K562 (cell line): ENCODE results near the gene USP48. TPM values are rescaled to one million over a fixed set of nuclear protein-coding genes. Genes with fewer than 3 reads are reported as not detected.

Experiments
- BRCA1 ChIP-seq, 2 experiments: fragments of 450-650 bp in 1 of 2; sonication (generic) in 1 of 2; formaldehyde crosslinking in 1 of 2; IDR thresholded peaks; 2 replicates each; pipeline versions ENCODE4 v1.5.0 to v1.6.1; 2017 to 2020; ENCODE audit warnings: mild to moderate bottlenecking in 1 of 2, missing genetic modification reagents in 1 of 2
- CBX2 ChIP-seq: fragments of 200-600 bp; sonication (generic); IDR thresholded peaks from one replicate; pipeline ENCODE4 v1.6.1; 2012; ENCODE audit warnings: mild to moderate bottlenecking, low read length, inconsistent platforms; ENCODE audit not compliant: insufficient read depth, poor library complexity, severe bottlenecking
- FIP1L1 ChIP-seq: fragments of 200-400 bp; formaldehyde crosslinking; IDR thresholded peaks from 2 replicates; pipeline ENCODE4 v1.6.1; 2018; ENCODE audit warnings: mild to moderate bottlenecking, low read depth, low read length; ENCODE audit not compliant: poor library complexity, severe bottlenecking
- GABPA ChIP-seq: fragments of 200-800 bp; sonication (Bioruptor generic); conservative IDR thresholded peaks from 2 replicates; pipeline ENCODE4 v1.6.1; 2016; ENCODE audit warnings: low read depth, missing genetic modification characterization, missing compliant biosample characterization
- KAT2B ChIP-seq: IDR thresholded peaks from one replicate; pipeline ENCODE4 v1.6.1; 2012; ENCODE audit warnings: low read depth, mild to moderate bottlenecking, control low read depth, inconsistent platforms, low read length, moderate library complexity
- MAFF ChIP-seq: IDR thresholded peaks from 2 replicates; pipeline ENCODE4 v1.6.1; 2012; ENCODE audit warnings: low read length, improper control_type of control experiment
- MYBL2 ChIP-seq, 2 experiments: fragments of 450-650 bp in 1 of 2; sonication (generic) in 1 of 2; formaldehyde crosslinking in 1 of 2; IDR thresholded peaks; 2 replicates each; pipeline versions ENCODE4 v1.6.1 to v1.8.1; 2017 to 2022; ENCODE audit warnings: borderline replicate concordance in 1 of 2, inconsistent platforms in 1 of 2, low read depth in 1 of 2, mild to moderate bottlenecking in 1 of 2, missing genetic modification reagents in 1 of 2, moderate library complexity in 1 of 2
- ZNF3 ChIP-seq: fragments of 250-450 bp; sonication (Bioruptor Pico); IDR thresholded peaks from 2 replicates; pipeline ENCODE4 v1.5.0; 2021; ENCODE audit warnings: mild to moderate bottlenecking, moderate library complexity
- polyA plus RNA-seq, 8 experiments: library from polyadenylated mRNA; depleted of rRNA in 4 of 8; stranded (reverse) in 5 of 8; unstranded in 3 of 8; fragments of >200 nt; fragmentation: Nextera tagmentation in 2 of 8; fragmentation: Illumina TruSeq in 1 of 8; extraction: Ambion mirVana in 2 of 8; extraction: Trizol in 1 of 8; gene quantifications; 2 replicates each; pipeline versions ENCODE4 v1.2.1 to v1.2.3, GENCODE V29; 2011 to 2014; ENCODE audit warnings: inconsistent platforms in 1 of 8, missing spikeins in 1 of 8
- total RNA-seq, 7 experiments: library from RNA; depleted of rRNA in 6 of 7; stranded (reverse); fragments of >200 nt in 6 of 7; fragmentation: Illumina TruSeq in 2 of 7; extraction: Trizol in 2 of 7; gene quantifications; 2 replicates each; pipeline versions ENCODE4 v1.2.1 to v1.2.3, GENCODE V29; 2011 to 2021; ENCODE audit warnings: low replicate concordance in 1 of 7
- TF ChIP-seq, protein P1 (sequence below): IDR thresholded peaks from 2 replicates; pipeline ENCODE4 v1.6.1; 2016; ENCODE audit warnings: missing genetic modification characterization, missing compliant biosample characterization
- TF ChIP-seq, protein P2 (sequence below): sonication (generic); formaldehyde crosslinking; IDR thresholded peaks from 2 replicates; pipeline ENCODE4 v1.8.0; 2022; ENCODE audit warnings: mild to moderate bottlenecking, missing genetic modification reagents
- TF ChIP-seq, protein P3 (sequence below): sonication (generic); formaldehyde crosslinking; IDR thresholded peaks from 2 replicates; pipeline ENCODE4 v1.8.0; 2022; ENCODE audit warnings: mild to moderate bottlenecking, missing genetic modification reagents
- TF ChIP-seq, protein P4 (sequence below): sonication (generic); formaldehyde crosslinking; IDR thresholded peaks from 2 replicates; pipeline ENCODE4 v1.8.0; 2023; ENCODE audit warnings: mild to moderate bottlenecking, missing genetic modification reagents
- TF ChIP-seq, protein P5 (sequence below): fragments of 250-450 bp; sonication (Bioruptor Pico); IDR thresholded peaks from 2 replicates; pipeline ENCODE4 v1.5.1; 2021; ENCODE audit warnings: mild to moderate bottlenecking

Gene USP48
- total and polyA plus RNA-seq, 9 of the 15 experiments (the other 6 are each of a cell fraction or from before 2014, with no cell fraction given): 23.3 to 123 (median 106) TPM

DNA sequence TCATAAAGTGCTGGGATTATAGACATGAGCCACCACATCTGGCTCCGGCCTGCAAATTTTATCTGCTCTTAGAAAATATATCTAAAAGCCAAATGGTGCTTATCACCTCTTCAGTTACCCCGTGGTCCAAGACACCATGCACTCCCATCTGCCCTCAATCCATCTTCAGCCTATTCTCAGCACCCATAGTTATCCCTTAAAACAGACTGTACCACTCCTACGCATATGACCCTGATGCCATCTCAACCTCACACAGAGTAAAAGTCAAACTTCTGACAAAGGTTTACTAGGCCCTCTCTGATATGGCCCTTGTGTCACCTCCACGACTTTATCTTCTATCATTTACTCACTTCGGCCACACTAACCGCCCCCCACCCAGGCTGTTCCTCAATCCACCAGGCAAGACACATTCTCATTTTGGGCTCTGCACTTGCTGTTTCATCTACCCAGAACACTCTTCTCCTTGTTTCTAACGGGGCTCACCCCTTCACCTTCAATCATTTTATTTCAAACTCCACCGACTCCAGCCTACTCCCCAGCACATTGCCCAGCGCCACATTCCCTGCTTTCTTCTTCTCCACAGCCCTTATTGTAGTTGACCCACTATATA is 33.0 kb downstream of the USP48 start (continued):
- TF ChIP-seq, protein P1, sequence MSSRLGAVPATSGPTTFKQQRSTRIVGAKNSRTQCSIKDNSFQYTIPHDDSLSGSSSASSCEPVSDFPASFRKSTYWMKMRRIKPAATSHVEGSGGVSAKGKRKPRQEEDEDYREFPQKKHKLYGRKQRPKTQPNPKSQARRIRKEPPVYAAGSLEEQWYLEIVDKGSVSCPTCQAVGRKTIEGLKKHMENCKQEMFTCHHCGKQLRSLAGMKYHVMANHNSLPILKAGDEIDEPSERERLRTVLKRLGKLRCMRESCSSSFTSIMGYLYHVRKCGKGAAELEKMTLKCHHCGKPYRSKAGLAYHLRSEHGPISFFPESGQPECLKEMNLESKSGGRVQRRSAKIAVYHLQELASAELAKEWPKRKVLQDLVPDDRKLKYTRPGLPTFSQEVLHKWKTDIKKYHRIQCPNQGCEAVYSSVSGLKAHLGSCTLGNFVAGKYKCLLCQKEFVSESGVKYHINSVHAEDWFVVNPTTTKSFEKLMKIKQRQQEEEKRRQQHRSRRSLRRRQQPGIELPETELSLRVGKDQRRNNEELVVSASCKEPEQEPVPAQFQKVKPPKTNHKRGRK (tag): no peak
- TF ChIP-seq CBX2 (no peak), MAFF (peak; percentile 21; the same call in 1 of the 2 replicates), MYBL2 (IDR thresholded peaks at IDR 0.05; ENCODE audit: low read depth) (no peak), MYBL2 (CRISPR knock-in tag; IDR thresholded peaks at IDR 0.05; ENCODE audit: borderline replicate concordance) (no peak), BRCA1 (IDR thresholded peaks at IDR 0.05) (no peak), BRCA1 (CRISPR knock-in tag; IDR thresholded peaks at IDR 0.05) (no peak), ZNF3 (CRISPR knock-in tag) (no peak), KAT2B (no peak), FIP1L1 (no peak), GABPA (no peak)
- TF ChIP-seq, protein P2, sequence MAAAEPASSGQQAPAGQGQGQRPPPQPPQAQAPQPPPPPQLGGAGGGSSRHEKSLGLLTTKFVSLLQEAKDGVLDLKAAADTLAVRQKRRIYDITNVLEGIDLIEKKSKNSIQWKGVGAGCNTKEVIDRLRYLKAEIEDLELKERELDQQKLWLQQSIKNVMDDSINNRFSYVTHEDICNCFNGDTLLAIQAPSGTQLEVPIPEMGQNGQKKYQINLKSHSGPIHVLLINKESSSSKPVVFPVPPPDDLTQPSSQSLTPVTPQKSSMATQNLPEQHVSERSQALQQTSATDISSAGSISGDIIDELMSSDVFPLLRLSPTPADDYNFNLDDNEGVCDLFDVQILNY (CRISPR knock-in tag): no peak
- TF ChIP-seq, protein P3, sequence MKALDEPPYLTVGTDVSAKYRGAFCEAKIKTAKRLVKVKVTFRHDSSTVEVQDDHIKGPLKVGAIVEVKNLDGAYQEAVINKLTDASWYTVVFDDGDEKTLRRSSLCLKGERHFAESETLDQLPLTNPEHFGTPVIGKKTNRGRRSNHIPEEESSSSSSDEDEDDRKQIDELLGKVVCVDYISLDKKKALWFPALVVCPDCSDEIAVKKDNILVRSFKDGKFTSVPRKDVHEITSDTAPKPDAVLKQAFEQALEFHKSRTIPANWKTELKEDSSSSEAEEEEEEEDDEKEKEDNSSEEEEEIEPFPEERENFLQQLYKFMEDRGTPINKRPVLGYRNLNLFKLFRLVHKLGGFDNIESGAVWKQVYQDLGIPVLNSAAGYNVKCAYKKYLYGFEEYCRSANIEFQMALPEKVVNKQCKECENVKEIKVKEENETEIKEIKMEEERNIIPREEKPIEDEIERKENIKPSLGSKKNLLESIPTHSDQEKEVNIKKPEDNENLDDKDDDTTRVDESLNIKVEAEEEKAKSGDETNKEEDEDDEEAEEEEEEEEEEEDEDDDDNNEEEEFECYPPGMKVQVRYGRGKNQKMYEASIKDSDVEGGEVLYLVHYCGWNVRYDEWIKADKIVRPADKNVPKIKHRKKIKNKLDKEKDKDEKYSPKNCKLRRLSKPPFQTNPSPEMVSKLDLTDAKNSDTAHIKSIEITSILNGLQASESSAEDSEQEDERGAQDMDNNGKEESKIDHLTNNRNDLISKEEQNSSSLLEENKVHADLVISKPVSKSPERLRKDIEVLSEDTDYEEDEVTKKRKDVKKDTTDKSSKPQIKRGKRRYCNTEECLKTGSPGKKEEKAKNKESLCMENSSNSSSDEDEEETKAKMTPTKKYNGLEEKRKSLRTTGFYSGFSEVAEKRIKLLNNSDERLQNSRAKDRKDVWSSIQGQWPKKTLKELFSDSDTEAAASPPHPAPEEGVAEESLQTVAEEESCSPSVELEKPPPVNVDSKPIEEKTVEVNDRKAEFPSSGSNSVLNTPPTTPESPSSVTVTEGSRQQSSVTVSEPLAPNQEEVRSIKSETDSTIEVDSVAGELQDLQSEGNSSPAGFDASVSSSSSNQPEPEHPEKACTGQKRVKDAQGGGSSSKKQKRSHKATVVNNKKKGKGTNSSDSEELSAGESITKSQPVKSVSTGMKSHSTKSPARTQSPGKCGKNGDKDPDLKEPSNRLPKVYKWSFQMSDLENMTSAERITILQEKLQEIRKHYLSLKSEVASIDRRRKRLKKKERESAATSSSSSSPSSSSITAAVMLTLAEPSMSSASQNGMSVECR (CRISPR knock-in tag): no peak
- TF ChIP-seq, protein P4, sequence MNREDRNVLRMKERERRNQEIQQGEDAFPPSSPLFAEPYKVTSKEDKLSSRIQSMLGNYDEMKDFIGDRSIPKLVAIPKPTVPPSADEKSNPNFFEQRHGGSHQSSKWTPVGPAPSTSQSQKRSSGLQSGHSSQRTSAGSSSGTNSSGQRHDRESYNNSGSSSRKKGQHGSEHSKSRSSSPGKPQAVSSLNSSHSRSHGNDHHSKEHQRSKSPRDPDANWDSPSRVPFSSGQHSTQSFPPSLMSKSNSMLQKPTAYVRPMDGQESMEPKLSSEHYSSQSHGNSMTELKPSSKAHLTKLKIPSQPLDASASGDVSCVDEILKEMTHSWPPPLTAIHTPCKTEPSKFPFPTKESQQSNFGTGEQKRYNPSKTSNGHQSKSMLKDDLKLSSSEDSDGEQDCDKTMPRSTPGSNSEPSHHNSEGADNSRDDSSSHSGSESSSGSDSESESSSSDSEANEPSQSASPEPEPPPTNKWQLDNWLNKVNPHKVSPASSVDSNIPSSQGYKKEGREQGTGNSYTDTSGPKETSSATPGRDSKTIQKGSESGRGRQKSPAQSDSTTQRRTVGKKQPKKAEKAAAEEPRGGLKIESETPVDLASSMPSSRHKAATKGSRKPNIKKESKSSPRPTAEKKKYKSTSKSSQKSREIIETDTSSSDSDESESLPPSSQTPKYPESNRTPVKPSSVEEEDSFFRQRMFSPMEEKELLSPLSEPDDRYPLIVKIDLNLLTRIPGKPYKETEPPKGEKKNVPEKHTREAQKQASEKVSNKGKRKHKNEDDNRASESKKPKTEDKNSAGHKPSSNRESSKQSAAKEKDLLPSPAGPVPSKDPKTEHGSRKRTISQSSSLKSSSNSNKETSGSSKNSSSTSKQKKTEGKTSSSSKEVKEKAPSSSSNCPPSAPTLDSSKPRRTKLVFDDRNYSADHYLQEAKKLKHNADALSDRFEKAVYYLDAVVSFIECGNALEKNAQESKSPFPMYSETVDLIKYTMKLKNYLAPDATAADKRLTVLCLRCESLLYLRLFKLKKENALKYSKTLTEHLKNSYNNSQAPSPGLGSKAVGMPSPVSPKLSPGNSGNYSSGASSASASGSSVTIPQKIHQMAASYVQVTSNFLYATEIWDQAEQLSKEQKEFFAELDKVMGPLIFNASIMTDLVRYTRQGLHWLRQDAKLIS: peak; percentile 58; the same call in 1 of the 2 replicates
- TF ChIP-seq, protein P5, sequence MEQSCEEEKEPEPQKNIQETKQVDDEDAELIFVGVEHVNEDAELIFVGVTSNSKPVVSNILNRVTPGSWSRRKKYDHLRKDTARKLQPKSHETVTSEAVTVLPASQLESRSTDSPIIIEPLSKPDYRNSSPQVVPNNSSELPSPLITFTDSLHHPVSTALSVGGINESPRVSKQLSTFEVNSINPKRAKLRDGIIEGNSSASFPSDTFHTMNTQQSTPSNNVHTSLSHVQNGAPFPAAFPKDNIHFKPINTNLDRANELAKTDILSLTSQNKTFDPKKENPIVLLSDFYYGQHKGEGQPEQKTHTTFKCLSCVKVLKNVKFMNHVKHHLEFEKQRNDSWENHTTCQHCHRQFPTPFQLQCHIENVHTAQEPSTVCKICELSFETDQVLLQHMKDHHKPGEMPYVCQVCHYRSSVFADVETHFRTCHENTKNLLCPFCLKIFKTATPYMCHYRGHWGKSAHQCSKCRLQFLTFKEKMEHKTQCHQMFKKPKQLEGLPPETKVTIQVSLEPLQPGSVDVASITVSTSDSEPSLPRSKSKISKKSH: no peak
